Epithelial cell of prostate (primary cell): ENCODE data around the gene SLC26A5.
"Not testable (repeated sequence)": the region's sequence is repeated elsewhere in the genome, so short reads cannot be mapped to it uniquely, and the experiment has no call there.

Experiments
- DNase-seq: peaks from one replicate; pipeline ENCODE4 v3.0.0-alpha.2; 2011; ENCODE audit warnings: low read depth, low spot score
- H3K27ac ChIP-seq: fragments of 450-650 bp; 2 replicates; pipeline ENCODE4 v1.5.1; 2017; ENCODE audit warnings: mild to moderate bottlenecking

Gene SLC26A5

GRCh38 chr7:103405789-103406613 lies 40.0 kb downstream of the SLC26A5 start:
- not testable (repeated sequence) for DNase-seq, H3K27ac ChIP-seq

GRCh38 chr7:103399687-103400086 lies 46.3 kb downstream of the SLC26A5 start:
- DNase-seq, H3K27ac ChIP-seq: not testable (repeated sequence)

- DNase-seq: no peak
Observed at GRCh38 chr7:103398483-103399127, 47.4 kb downstream of the SLC26A5 start.

GRCh38 chr7:103396471-103396870 lies 49.5 kb downstream of the SLC26A5 start:
- no peak for DNase-seq
- no peak overlapping the region for H3K27ac ChIP-seq

More at GRCh38 chr7:103398483-103399127, 47.4 kb downstream of the SLC26A5 start:
- H3K27ac ChIP-seq: no peak overlapping the region

GRCh38 chr7:103395071-103395470 lies 50.9 kb downstream of the SLC26A5 start:
- no peak for DNase-seq

GRCh38 chr7:103394566-103394965 lies 51.4 kb downstream of the SLC26A5 start:
- no peak for DNase-seq
- H3K27ac ChIP-seq: no peak overlapping the region

More at GRCh38 chr7:103395071-103395470, 50.9 kb downstream of the SLC26A5 start:
- no peak overlapping the region for H3K27ac ChIP-seq

GRCh38 chr7:103391976-103392375 lies 54.0 kb downstream of the SLC26A5 start:
- no peak overlapping the region for H3K27ac ChIP-seq
- peak; percentile 20 for DNase-seq

GRCh38 chr7:103391150-103391549 lies 54.9 kb downstream of the SLC26A5 start:
- no peak for DNase-seq
- H3K27ac ChIP-seq: no peak overlapping the region

GRCh38 chr7:103389263-103389662 lies 56.7 kb downstream of the SLC26A5 start:
- no peak overlapping the region for H3K27ac ChIP-seq
- DNase-seq: no peak

- H3K27ac ChIP-seq: no peak overlapping the region
- DNase-seq: no peak
Observed at GRCh38 chr7:103388469-103389140, 57.4 kb downstream of the SLC26A5 start.

- DNase-seq: no peak
Observed at GRCh38 chr7:103387242-103387641, 58.8 kb downstream of the SLC26A5 start.

GRCh38 chr7:103382032-103382402 lies 64.0 kb downstream of the SLC26A5 start:
- no peak for DNase-seq
- no peak overlapping the region for H3K27ac ChIP-seq

More at GRCh38 chr7:103387242-103387641, 58.8 kb downstream of the SLC26A5 start:
- no peak overlapping the region for H3K27ac ChIP-seq

- no peak overlapping the region for H3K27ac ChIP-seq
- DNase-seq: no peak
Observed at GRCh38 chr7:103381280-103382031, 64.6 kb downstream of the SLC26A5 start.

GRCh38 chr7:103380395-103381191 lies 65.4 kb downstream of the SLC26A5 start:
- DNase-seq: no peak
- no peak overlapping the region for H3K27ac ChIP-seq

GRCh38 chr7:103379270-103379975 lies 66.6 kb downstream of the SLC26A5 start:
- no peak for DNase-seq
- H3K27ac ChIP-seq: no peak overlapping the region

GRCh38 chr7:103373866-103374643 lies 72.0 kb downstream of the SLC26A5 start:
- no peak for DNase-seq
- no peak overlapping the region for H3K27ac ChIP-seq

- H3K27ac ChIP-seq: no peak overlapping the region
- DNase-seq: no peak
Observed at GRCh38 chr7:103369432-103369831, 76.6 kb downstream of the SLC26A5 start.

- no peak for DNase-seq
- H3K27ac ChIP-seq: no peak overlapping the region
Observed at GRCh38 chr7:103349805-103350204, 96.2 kb downstream of the SLC26A5 start.
